ENCODE measurements around the gene EPHB6. TPM values are rescaled to one million over a fixed set of nuclear protein-coding genes. Genes with fewer than 3 reads are reported as not detected.

The EPHB6 gene
- total and polyA plus RNA-seq, 2 donors: 10.8 to 23.4 TPM

GRCh38 chr7:142873281-142873784 lies 18.5 kb downstream of the EPHB6 start:
- H3K27ac ChIP-seq (ENCODE audit: low read depth): no peak overlapping the region
- DNase-seq (ENCODE audit: extremely low spot score): no peak
- WGBS: 79% methylated on average over 11 of the region's 11 CpGs

GRCh38 chr7:142873871-142874270 lies 19.0 kb downstream of the EPHB6 start:
- H3K27ac ChIP-seq (ENCODE audit: low read depth): no peak overlapping the region

More at GRCh38 chr7:142873281-142873784, 18.5 kb downstream of the EPHB6 start:
- Histone ChIP-seq H3K4me1 (ENCODE audit: insufficient read depth) (no peaks in the 10 kb centered on the region), H3K36me3 (ENCODE audit: insufficient read depth) (peaks cover 2% of the 10 kb centered on the region), H3K4me3 (ENCODE audit: low read depth, low read length) (no peak overlapping the region)

GRCh38 chr7:142874409-142874808 lies 19.5 kb downstream of the EPHB6 start:
- Histone ChIP-seq H3K36me3 (ENCODE audit: insufficient read depth) (no peaks in the 10 kb centered on the region), H3K27ac (ENCODE audit: low read depth) (no peak overlapping the region), H3K4me1 (ENCODE audit: insufficient read depth) (no peaks in the 10 kb centered on the region), H3K4me3 (ENCODE audit: low read depth, low read length) (no peak overlapping the region)
- no peak for DNase-seq (ENCODE audit: extremely low spot score)
- 86% methylated on average over 7 of the region's 7 CpGs for WGBS

More at GRCh38 chr7:142873871-142874270, 19.0 kb downstream of the EPHB6 start:
- 85% methylated on average over 5 of the region's 5 CpGs for WGBS
- no peak for DNase-seq (ENCODE audit: extremely low spot score)
- H3K4me1 ChIP-seq (ENCODE audit: insufficient read depth): no peaks in the 10 kb centered on the region
- peaks cover 2% of the 10 kb centered on the region for H3K36me3 ChIP-seq (ENCODE audit: insufficient read depth)
- H3K4me3 ChIP-seq (ENCODE audit: low read depth, low read length): no peak overlapping the region

GRCh38 chr7:142874837-142875236 lies 20.0 kb downstream of the EPHB6 start:
- no peak for DNase-seq (ENCODE audit: extremely low spot score)
- no peaks in the 10 kb centered on the region for H3K36me3 ChIP-seq (ENCODE audit: insufficient read depth)
- 94% methylated on average over 6 of the region's 6 CpGs for WGBS
- no peak overlapping the region for H3K4me3 ChIP-seq (ENCODE audit: low read depth, low read length)
- no peaks in the 10 kb centered on the region for H3K4me1 ChIP-seq (ENCODE audit: insufficient read depth)
- no peak overlapping the region for H3K27ac ChIP-seq (ENCODE audit: low read depth)

GRCh38 chr7:142875456-142875855 lies 20.6 kb downstream of the EPHB6 start:
- no peak for DNase-seq (ENCODE audit: extremely low spot score)
- H3K4me1 ChIP-seq (ENCODE audit: insufficient read depth): no peaks in the 10 kb centered on the region
- no peak overlapping the region for H3K4me3 ChIP-seq (ENCODE audit: low read depth, low read length)
- H3K27ac ChIP-seq (ENCODE audit: low read depth): no peak overlapping the region
- 85% methylated on average over 14 of the region's 14 CpGs for WGBS
- H3K36me3 ChIP-seq (ENCODE audit: insufficient read depth): no peaks in the 10 kb centered on the region

- no peak for DNase-seq (ENCODE audit: extremely low spot score)
- no peaks in the 10 kb centered on the region for H3K36me3 ChIP-seq (ENCODE audit: insufficient read depth)
- 77% methylated on average over 9 of the region's 9 CpGs for WGBS
- H3K4me3 ChIP-seq (ENCODE audit: low read depth, low read length): no peak overlapping the region
- no peak overlapping the region for H3K27ac ChIP-seq (ENCODE audit: low read depth)
- H3K4me1 ChIP-seq (ENCODE audit: insufficient read depth): no peaks in the 10 kb centered on the region
Observed at GRCh38 chr7:142876236-142876960, 21.5 kb downstream of the EPHB6 start.

GRCh38 chr7:142876991-142877910 lies 22.4 kb downstream of the EPHB6 start:
- H3K4me3 ChIP-seq (ENCODE audit: low read depth, low read length): no peak overlapping the region
- 80% methylated on average over 18 of the region's 18 CpGs for WGBS
- no peaks in the 10 kb centered on the region for H3K36me3 ChIP-seq (ENCODE audit: insufficient read depth)
- H3K27ac ChIP-seq (ENCODE audit: low read depth): no peak overlapping the region
- DNase-seq (ENCODE audit: extremely low spot score): no peak
- H3K4me1 ChIP-seq (ENCODE audit: insufficient read depth): no peaks in the 10 kb centered on the region

GRCh38 chr7:142878315-142878714 lies 23.4 kb downstream of the EPHB6 start:
- H3K36me3 ChIP-seq (ENCODE audit: insufficient read depth): no peaks in the 10 kb centered on the region
- H3K4me1 ChIP-seq (ENCODE audit: insufficient read depth): no peaks in the 10 kb centered on the region
- 87% methylated on average over 3 of the region's 3 CpGs for WGBS
- DNase-seq (ENCODE audit: extremely low spot score): no peak
- H3K4me3 ChIP-seq (ENCODE audit: low read depth, low read length): no peak overlapping the region
- no peak overlapping the region for H3K27ac ChIP-seq (ENCODE audit: low read depth)

GRCh38 chr7:142879060-142879459 lies 24.2 kb downstream of the EPHB6 start:
- DNase-seq (ENCODE audit: extremely low spot score): no peak
- no peak overlapping the region for H3K27ac ChIP-seq (ENCODE audit: low read depth)
- H3K36me3 ChIP-seq (ENCODE audit: insufficient read depth): no peaks in the 10 kb centered on the region
- WGBS: 89% methylated on average over 5 of the region's 5 CpGs
- no peaks in the 10 kb centered on the region for H3K4me1 ChIP-seq (ENCODE audit: insufficient read depth)
- no peak overlapping the region for H3K4me3 ChIP-seq (ENCODE audit: low read depth, low read length)

GRCh38 chr7:142880876-142881505 lies 26.1 kb downstream of the EPHB6 start:
- Histone ChIP-seq H3K4me1 (ENCODE audit: insufficient read depth) (no peaks in the 10 kb centered on the region), H3K27ac (ENCODE audit: low read depth) (no peak overlapping the region), H3K4me3 (ENCODE audit: low read depth, low read length) (no peak overlapping the region), H3K36me3 (ENCODE audit: insufficient read depth) (no peaks in the 10 kb centered on the region)
- 32% methylated on average over 8 of the region's 8 CpGs for WGBS
- DNase-seq (ENCODE audit: extremely low spot score): no peak

- H3K4me3 ChIP-seq (ENCODE audit: low read depth, low read length): no peak overlapping the region
- no peak for DNase-seq (ENCODE audit: extremely low spot score)
- no peaks in the 10 kb centered on the region for H3K4me1 ChIP-seq (ENCODE audit: insufficient read depth)
- H3K27ac ChIP-seq (ENCODE audit: low read depth): no peak overlapping the region
- 78% methylated on average over 9 of the region's 9 CpGs for WGBS
- no peaks in the 10 kb centered on the region for H3K36me3 ChIP-seq (ENCODE audit: insufficient read depth)
Observed at GRCh38 chr7:142881586-142882337, 26.9 kb downstream of the EPHB6 start.

GRCh38 chr7:142882338-142882678 lies 27.4 kb downstream of the EPHB6 start:
- no peak overlapping the region for H3K27ac ChIP-seq (ENCODE audit: low read depth)
- no peak overlapping the region for H3K4me3 ChIP-seq (ENCODE audit: low read depth, low read length)
- WGBS: 76% methylated on average over 5 of the region's 5 CpGs
- DNase-seq (ENCODE audit: extremely low spot score): no peak
- H3K4me1 ChIP-seq (ENCODE audit: insufficient read depth): no peaks in the 10 kb centered on the region
- H3K36me3 ChIP-seq (ENCODE audit: insufficient read depth): no peaks in the 10 kb centered on the region

GRCh38 chr7:142883145-142883544 lies 28.3 kb downstream of the EPHB6 start:
- WGBS: 84% methylated on average over 10 of the region's 10 CpGs
- no peak overlapping the region for H3K27ac ChIP-seq (ENCODE audit: low read depth)
- no peak for DNase-seq (ENCODE audit: extremely low spot score)
- H3K4me1 ChIP-seq (ENCODE audit: insufficient read depth): no peaks in the 10 kb centered on the region
- no peaks in the 10 kb centered on the region for H3K36me3 ChIP-seq (ENCODE audit: insufficient read depth)
- H3K4me3 ChIP-seq (ENCODE audit: low read depth, low read length): no peak overlapping the region
